Measurements from ENCODE around the gene IGF2BP2. TPM values are rescaled to one million over a fixed set of nuclear protein-coding genes. Genes with fewer than 3 reads are reported as not detected.
"Not testable (repeated sequence)": the region's sequence is repeated elsewhere in the genome, so short reads cannot be mapped to it uniquely, and the experiment has no call there.

IGF2BP2 gene
- total RNA-seq, 4 donors from 2014 or later, result 3.0 to 13.8 (median 6.8) TPM

- peaks cover 0 to 7% (median 0%) of the 10 kb centered on the region in 3 donors for H3K4me1 ChIP-seq
- H3K27ac ChIP-seq, result no peak overlapping the region
- no peak for DNase-seq
- peaks cover 0 to 9% (median 0%) of the 10 kb centered on the region in 4 donors for H3K27me3 ChIP-seq
- intact Hi-C loops (cut with DNase I), result no loop called here
- no peaks in the 10 kb centered on the region for H3K36me3 ChIP-seq
- 49 to 55% methylated on average over 10 of the region's 10 CpGs for WGBS, 2 donors
- no peak overlapping the region for H3K4me3 ChIP-seq
- H3K9me3 ChIP-seq, result no peaks in the 10 kb centered on the region
- TF ChIP-seq POLR2A (IDR thresholded peaks at IDR 0.05) (no peak), CTCF (IDR thresholded peaks at IDR 0.05) (no peak)
These were observed 123.1 kb downstream of the IGF2BP2 start for GRCh38 chr3:185701611-185702261.

GRCh38 chr3:185699927-185700326, 124.9 kb downstream of the IGF2BP2 start:
- DNase-seq, result no peak
- H3K27ac ChIP-seq, result no peak overlapping the region
- H3K27me3 ChIP-seq, result peaks cover 0 to 9% (median 0%) of the 10 kb centered on the region in 4 donors
- intact Hi-C loops (cut with DNase I), result no loop called here
- H3K36me3 ChIP-seq, result no peaks in the 10 kb centered on the region
- H3K4me3 ChIP-seq, result no peak overlapping the region
- H3K9me3 ChIP-seq, result no peaks in the 10 kb centered on the region
- WGBS, 2 donors, result 68 to 72% methylated on average over 2 of the region's 2 CpGs
- H3K4me1 ChIP-seq, result peaks cover 0 to 7% (median 0%) of the 10 kb centered on the region in 3 donors
- TF ChIP-seq CTCF (IDR thresholded peaks at IDR 0.05), result no peak
- no peak for TF ChIP-seq POLR2A (IDR thresholded peaks at IDR 0.05)

GRCh38 chr3:185697228-185697627, 127.6 kb downstream of the IGF2BP2 start:
- DNase-seq; H3K27ac ChIP-seq; H3K9me3 ChIP-seq; H3K4me1 ChIP-seq; H3K4me3 ChIP-seq; H3K27me3 ChIP-seq; intact Hi-C loops (cut with DNase I); H3K36me3 ChIP-seq: not testable (repeated sequence)
- 69 to 80% methylated on average over 7 of the region's 7 CpGs for WGBS, 2 donors

GRCh38 chr3:185696039-185696438, 128.8 kb downstream of the IGF2BP2 start:
- TF ChIP-seq POLR2A (IDR thresholded peaks at IDR 0.05), result no peak
- TF ChIP-seq CTCF (IDR thresholded peaks at IDR 0.05), result no peak
- Histone ChIP-seq H3K4me3 (no peak overlapping the region), H3K9me3 (no peaks in the 10 kb centered on the region), H3K27me3 (no peaks in the 10 kb centered on the region), H3K36me3 (no peaks in the 10 kb centered on the region), H3K27ac (no peak overlapping the region), H3K4me1 (no peaks in the 10 kb centered on the region)
- DNase-seq, result no peak
- intact Hi-C loops (cut with DNase I), result no loop called here
- WGBS, 2 donors, result 56 to 78% methylated on average over 4 to 6 of the region's 6 CpGs

- no peak for TF ChIP-seq POLR2A (IDR thresholded peaks at IDR 0.05)
- TF ChIP-seq CTCF (IDR thresholded peaks at IDR 0.05), result no peak
- Histone ChIP-seq H3K4me3 (no peak overlapping the region), H3K27me3 (no peaks in the 10 kb centered on the region), H3K9me3 (no peaks in the 10 kb centered on the region), H3K27ac (no peak overlapping the region), H3K36me3 (no peaks in the 10 kb centered on the region), H3K4me1 (peaks cover 0 to under 1% (median 0%) of the 10 kb centered on the region in 3 donors)
- DNase-seq, result no peak
- 74 to 87% methylated on average over 4 of the region's 4 CpGs for WGBS, 2 donors
- intact Hi-C loops (cut with DNase I), result no loop called here
These were observed 130.7 kb downstream of the IGF2BP2 start for GRCh38 chr3:185693985-185694653.

Measured in esophagus squamous epithelium (tissue), 5 donors.